GM04503 (cell line): Measurements from ENCODE around the gene UPP2.

Experiments used
- DNase-seq: peaks from one replicate; pipeline ENCODE4 v3.0.0-alpha.2; 2012; ENCODE audit warnings: low read depth

The UPP2 gene

DNA sequence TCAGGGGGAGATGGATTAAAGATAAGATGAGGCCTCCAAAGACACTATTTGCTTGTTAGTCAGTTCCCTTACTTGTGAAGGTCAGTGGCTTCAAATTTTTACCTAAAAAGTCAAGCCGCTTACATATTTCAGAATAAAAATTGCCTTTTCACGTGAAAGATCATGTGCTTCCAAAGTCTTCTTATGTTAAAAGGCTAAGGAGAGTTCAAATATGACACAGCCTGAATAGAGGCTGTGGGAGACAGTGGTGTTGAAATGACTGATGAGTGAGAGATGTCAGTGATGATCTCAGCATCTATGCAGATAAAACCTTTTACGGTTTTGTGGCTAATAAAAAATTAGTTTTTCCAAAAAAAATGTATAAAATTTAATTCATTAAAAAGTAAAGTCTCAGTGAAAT lies 40.5 kb downstream of the UPP2 start:
- no peak for DNase-seq

DNA sequence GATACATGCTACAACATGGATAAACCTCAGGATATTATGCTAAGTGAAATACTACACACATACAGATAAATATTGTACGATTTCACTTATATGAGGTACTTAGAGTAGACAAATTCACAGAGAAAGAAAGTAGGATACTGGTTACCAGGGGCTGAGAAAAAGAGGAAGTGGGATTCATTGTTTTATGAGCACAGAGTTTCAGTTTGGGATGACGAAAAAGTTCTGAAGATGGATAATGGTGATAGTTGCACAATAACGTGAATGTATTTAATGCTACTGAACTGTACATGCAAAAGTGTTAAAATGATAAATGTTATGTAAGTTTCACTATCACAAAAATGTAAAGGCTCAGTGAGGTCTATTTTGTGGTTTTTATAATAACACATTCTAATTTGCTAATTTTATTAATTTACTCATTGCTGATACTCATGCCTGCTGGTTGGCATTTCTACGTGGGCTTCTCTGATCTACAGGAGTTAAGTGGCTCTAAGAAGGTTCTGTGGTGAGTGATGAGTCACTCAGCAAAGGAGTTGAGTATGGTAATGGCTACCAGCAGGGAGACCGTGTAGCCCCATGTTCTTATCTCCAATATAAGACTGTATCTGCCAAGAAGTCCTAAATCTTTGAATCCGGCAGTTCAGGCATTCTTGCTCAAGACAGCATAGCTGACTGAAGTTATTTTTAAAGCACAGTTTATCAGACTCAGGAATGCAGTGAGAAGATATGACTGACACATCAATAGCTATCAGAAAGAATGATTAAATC lies 41.1 kb downstream of the UPP2 start:
- no peak for DNase-seq

DNA sequence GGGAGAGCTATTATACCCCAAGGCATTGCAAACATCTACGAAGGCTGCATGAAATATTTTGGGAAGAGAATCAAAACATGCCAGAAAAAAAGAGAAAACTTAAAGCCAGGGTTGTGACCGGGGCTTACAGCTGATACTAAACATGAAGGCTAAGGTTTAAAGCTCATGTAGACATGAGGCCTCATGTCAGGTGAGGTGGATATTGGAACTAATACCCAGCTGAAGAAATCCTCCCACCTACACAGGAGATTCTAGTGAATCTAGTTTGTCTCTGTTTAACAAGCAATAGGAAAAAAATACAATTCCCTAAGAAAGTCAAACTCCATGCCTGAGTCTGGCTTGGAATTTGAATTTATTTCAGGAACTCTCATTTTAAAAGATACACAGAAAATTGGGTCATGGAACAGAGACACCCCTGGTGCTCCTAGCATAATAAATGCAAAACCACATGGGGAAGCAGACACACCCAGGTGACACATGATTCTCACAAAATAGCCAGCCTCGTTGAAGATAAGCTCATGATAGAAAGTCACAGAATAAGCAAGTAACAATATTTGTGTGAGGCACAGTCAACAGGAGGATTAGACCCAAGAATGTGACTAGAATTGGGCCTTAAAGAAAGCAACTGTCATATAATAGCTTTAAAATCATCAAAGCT lies 42.2 kb downstream of the UPP2 start:
- no peak for DNase-seq

DNA sequence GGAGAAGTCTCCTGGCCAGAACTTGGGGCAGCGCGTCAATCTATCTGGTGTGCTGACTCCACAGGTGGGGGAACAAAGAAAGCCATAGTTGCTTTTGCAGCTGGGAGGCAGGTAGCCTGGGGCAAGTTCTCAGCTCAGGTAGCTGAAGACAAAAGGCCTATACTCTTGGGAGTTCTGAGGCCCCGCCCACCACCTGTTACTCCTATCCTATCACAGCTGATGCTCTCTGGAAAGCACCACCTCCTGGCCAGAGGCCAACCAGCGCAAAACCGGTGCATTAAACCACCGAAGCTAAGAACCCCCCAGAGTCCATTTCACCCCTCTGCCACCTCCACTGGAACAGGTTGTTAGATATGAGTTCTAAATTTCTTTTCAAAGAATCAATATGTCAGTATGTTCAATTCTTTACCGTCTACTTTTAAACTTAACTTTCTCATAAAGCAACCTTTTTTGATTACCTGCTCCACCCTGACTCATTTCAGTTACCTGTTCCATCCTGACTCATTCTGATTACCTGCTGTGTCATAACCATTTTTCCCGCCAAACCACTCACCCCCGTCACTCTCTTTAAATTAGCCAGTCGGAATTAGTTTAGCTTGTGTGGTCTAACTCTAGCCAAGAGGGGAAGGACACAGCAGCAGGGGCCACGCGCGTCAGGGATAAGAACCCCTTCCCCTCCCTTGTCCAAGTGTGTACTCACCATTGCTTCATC lies 43.4 kb downstream of the UPP2 start:
- no peak for DNase-seq

DNA sequence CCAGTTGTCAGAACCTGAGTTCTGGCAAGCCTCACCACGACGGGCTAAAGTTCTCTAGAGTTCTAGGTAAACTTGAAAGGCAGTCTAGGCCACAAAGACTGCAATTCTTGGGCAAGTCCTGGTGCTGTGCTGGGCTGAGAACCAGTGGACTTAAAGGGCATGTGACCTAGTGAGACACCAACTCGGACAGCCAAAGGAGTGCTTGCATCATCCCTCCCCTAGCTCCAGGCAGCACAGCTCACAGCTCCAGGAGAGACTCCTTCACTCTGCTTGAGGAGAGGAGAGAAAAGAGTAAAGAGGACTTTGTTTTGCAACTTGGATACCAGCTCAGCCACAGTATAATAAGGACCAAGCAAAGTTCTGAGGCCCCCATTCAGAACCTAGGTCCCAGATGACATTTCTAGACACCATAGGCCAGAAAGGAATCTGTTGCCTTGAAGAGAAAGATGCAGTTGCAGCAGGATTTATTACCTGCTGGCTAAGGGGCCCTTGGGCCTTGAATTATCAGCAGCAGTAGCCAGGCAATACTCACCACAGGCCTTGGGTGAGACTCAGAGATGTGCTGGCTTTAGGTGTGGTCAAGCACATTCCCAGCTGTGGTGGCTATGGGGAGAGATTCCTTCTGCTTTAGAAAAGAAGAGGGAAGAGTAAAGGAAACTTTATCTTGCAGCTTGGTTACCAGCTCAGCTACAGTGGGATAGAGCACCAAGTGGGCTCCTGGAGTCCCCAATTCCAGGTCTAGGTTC lies 51.8 kb downstream of the UPP2 start:
- no peak for DNase-seq

DNA sequence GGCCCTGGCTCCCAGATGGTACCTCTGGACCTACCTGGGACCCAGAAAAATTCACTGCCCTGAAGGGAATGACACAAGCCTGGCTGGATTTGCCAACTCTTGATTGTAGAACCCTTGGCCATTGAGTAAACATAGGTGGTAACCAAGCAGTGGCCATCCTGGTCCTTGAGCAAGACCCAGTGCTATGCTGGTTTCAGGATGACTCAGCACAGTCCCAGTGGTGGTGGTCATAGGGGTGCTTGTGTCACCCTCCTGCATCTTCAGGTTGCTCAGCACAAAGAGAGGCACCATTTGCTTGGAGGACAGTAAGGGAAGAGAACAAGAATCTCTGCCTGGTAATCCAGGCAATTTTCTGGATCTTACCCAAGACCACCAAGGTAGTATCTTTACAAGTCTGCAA lies 52.9 kb downstream of the UPP2 start:
- no peak for DNase-seq

DNA sequence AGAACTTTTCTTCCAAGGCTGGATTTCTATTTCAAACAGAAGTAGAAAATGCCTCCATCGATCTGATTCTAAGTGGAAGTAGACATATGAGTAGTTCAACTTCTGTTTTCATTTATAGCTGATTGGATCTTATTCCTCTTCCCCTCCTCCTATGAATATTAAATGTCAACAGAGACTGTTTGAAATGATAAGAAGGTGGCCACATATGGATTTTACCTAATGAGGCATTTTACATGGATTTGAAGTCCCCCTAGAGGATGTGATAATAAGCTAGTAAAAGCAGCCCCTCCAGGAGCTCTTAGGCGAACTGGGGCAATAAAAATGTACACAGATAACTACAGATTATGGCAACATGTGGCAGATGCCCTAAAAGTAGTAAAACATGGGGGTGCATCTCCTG lies 71.0 kb downstream of the UPP2 start:
- DNase-seq, result no peak

DNA sequence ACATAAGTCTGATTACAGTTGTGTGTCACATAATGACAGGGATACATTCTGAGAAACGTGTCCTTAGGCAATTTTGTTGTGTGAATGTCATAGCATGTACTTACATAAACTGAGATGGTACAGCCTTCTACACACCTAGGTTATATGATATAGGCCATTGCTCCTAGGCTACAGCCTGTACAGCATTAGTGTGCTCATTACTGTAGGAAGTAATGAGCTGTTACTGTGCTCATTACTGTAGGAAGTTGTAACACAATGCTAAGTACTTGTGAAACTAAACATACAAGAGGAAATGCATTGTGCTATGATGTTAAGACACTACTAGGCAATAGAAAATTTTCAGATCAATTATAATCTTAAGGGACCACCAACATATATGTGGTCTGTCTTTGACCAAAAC lies 72.8 kb downstream of the UPP2 start:
- no peak for DNase-seq

DNA sequence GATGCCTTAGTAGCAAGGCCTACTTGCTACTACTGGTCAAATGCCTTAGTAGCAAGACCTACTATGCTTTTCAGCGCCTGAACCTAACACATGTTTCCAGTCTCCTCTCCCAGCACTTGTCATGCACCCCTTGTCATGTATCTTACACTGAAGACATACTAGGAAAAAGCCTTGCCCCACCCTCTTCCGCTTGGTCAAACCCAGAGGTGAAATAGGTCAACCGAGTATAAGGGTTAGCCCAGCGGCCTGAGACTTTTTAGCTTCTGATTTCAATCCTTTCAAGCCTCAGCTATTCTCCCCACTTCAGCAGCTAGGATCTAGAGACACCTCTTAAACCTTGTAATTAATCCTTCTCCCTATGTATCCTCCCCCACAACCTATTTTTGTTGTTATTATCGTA lies 73.3 kb downstream of the UPP2 start:
- DNase-seq, result no peak

DNA sequence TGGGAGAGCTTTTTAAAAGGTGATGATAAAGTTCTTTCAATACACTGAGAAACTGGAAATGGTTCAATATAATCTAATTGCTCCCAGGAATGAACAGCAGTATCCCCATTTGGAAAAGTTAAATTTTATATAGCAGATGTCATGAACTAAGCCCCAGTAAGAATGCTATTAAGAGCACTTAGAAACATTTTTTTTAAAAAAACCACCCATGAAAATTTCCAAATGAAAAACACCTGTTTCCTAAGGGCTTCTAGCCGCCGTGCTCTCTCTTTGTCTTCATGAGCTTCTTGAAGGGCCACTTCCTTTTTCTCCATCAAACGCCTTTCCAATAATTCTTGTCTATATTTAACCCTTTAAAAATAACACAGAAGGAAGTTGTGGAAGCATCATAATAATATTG lies 77.0 kb downstream of the UPP2 start:
- DNase-seq, result no peak

DNA sequence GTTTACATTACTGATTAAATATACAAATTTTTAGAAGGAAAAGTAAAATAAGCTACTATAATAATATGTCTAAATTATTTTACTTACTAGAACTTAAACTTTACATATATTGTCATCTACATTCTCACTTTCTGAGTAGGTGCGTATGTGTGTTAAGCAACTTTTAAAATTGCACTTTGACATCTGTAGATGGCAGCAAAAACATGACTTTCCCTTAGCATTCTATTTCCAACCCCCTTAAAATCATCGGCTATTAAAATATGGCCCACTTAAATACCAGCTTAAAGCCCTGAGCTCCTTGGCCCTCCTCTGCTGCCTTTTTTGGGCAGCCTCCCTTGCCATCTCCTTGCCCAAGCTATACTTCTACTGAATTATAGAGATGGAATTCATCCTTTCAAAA lies 78.0 kb downstream of the UPP2 start:
- DNase-seq, result no peak

DNA sequence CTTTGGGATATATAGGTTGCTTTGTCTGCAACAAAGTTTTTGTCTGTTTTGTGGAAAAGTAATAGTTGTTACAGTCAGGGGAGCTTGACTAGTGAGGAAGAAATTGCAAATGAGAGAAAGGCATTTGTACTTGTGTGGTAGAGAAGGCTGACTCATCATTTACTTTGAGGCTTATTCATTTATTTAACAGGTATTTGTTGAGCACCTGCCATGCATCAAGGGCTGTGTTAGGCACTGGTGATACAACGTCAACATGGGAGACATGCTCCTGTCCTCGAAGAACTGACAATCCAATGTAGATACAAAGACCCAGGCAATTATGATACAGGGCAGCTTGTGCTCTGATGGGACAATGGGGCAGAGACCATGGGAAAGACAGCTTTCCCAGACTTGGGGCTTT lies 79.5 kb downstream of the UPP2 start:
- DNase-seq, result no peak

DNA sequence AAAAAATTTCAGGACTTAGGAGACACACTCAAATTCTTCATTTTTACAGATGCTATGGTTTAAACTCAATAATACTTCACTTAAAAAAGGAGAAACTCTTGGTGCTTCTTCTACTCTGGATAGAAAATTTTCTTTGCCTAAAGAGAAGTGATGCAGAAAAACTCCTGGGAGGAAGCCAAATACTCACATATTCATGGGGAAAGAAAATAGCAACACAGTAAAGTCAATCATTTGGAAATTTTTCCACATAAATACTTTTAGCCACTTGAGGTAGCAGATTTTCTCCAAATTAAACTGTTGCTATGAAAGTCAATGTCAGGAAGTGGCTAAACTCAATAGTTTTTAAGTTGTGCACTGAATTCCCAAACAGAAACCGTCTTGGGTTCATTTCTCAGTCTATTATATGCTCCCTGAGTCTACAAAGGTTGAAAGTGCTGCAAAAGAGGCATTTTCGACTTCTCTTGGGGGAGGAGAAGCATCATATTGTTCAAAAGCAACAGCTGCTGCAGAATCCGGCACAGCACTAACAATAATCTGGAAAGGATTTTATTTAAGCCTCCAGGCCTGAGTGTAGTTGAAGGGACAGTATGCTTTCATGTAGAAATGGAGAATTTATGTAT lies 81.1 kb downstream of the UPP2 start:
- no peak for DNase-seq

DNA sequence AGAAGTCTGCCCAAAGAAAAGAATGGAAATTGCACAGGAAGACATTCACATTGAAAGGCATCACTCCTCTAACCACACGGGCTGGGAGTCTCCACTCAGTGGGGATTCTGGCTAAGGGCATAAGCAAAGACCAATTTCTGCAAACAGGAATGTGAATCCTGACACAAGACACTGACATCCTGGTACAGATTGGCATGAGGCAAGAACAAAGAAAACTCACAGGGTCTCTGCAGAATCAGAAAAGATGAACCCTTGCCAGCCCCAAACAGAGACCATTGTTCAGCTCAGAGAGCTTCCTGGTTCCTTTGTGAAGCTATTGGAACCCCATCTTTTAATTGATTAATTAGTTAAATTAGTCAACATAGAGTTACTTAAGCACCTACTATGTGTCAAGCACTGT lies 82.3 kb downstream of the UPP2 start:
- no peak for DNase-seq

DNA sequence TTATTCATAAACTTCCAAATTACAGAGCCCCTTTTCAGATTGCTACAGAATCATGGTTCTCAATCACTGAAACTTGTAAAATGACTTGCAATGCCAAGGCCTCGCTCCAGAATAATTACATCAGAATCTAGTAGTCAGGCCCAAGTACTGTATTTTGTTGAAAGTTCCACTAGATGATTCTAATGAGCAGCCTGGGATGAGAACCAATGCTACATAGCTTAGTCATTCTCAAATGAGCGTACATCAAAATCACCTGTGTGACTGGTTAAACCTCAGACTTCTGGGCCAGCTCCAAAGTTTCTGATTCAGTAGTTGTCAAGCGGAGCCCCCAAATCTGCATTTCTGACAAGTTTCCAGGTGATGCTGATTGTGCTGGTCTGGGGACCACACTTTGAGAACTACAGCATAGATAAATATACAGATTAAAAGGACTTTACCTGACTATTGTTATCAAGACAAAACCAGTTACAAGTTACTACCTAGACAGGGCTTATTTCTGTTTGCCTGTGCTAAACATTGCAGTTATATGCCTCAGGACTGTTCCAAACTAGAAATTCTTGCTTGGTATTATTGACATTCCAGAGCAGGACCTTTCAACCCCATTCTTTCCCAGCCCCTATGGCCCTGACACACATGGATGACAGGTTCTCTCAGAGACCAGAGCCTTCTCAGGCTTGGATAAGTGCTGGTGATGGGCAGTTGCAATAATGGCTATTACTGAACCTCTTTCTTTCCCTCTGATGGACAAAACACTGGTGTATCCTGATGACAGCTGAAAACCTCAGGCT lies 83.1 kb downstream of the UPP2 start:
- DNase-seq, result no peak
